Sigmoid colon (tissue), 4 donors: ENCODE data around the gene ARRDC1.

Experiments used
- EP300 ChIP-seq, 4 donors: sonication (generic); formaldehyde crosslinking; IDR thresholded peaks; one replicate each; pipeline ENCODE4 v1.6.1; 2017; ENCODE audit warnings: antibody characterized with exemption in 4 of 4
- POLR2A ChIP-seq, 2 donors: fragments of 450-650 bp; IDR thresholded peaks; one replicate each; pipeline ENCODE4 v1.6.1; 2016; ENCODE audit warnings: antibody characterized with exemption in 2 of 2, mild to moderate bottlenecking in 2 of 2, moderate library complexity in 2 of 2
- POLR2AphosphoS5 ChIP-seq, 4 donors: sonication (generic); formaldehyde crosslinking; IDR thresholded peaks; one replicate each; pipeline ENCODE4 v1.6.1; 2017; ENCODE audit warnings: antibody characterized with exemption in 4 of 4
- TF ChIP-seq, protein P1 (sequence below), 4 experiments: fragments of 450-650 bp in 3 of 4; fragments of 200-600 bp in 1 of 4; IDR thresholded peaks; one replicate each; pipeline ENCODE4 v1.5.1; 2016 to 2019; ENCODE audit warnings: antibody characterized with exemption in 4 of 4, mild to moderate bottlenecking in 3 of 4, moderate library complexity in 2 of 4

DNA sequence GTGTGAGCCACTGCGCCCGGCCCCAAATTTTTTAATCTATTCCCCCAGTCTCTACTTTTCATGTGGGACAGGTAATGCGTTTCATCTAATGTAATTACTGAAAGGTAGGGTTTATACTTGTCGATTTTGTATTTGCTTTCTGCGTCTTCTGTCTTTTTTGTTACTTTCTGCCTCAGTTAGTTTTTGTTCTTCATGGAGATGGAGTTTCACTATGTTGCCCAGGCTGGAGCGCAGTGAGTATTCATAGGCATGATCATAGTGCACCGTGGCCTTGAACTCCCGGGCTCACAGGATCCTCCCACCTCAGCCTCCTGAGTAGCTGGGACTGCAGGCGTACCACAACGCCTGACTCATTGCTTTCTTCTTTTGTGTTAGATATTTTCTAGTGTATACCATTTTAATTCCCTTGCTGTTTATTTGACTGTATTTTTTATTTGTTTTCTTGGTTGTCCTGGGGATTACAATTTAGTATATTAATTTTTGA lies 36.7 kb downstream of the ARRDC1 start:
- TF ChIP-seq, protein P1, sequence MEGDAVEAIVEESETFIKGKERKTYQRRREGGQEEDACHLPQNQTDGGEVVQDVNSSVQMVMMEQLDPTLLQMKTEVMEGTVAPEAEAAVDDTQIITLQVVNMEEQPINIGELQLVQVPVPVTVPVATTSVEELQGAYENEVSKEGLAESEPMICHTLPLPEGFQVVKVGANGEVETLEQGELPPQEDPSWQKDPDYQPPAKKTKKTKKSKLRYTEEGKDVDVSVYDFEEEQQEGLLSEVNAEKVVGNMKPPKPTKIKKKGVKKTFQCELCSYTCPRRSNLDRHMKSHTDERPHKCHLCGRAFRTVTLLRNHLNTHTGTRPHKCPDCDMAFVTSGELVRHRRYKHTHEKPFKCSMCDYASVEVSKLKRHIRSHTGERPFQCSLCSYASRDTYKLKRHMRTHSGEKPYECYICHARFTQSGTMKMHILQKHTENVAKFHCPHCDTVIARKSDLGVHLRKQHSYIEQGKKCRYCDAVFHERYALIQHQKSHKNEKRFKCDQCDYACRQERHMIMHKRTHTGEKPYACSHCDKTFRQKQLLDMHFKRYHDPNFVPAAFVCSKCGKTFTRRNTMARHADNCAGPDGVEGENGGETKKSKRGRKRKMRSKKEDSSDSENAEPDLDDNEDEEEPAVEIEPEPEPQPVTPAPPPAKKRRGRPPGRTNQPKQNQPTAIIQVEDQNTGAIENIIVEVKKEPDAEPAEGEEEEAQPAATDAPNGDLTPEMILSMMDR (IDR thresholded peaks at IDR 0.05), result no peak
- TF ChIP-seq POLR2A (IDR thresholded peaks at IDR 0.05), result no peak
- TF ChIP-seq EP300 (IDR thresholded peaks at IDR 0.05), result no peak
- TF ChIP-seq POLR2AphosphoS5 (IDR thresholded peaks at IDR 0.05), result no peak
